ENCODE results near the gene CNBD2. TPM values are rescaled to one million over a fixed set of nuclear protein-coding genes. Genes with fewer than 3 reads are reported as not detected.

Gene CNBD2
- total and polyA plus RNA-seq, 7 donors: 1.7 to 14.6 (median 7.1) TPM

DNA sequence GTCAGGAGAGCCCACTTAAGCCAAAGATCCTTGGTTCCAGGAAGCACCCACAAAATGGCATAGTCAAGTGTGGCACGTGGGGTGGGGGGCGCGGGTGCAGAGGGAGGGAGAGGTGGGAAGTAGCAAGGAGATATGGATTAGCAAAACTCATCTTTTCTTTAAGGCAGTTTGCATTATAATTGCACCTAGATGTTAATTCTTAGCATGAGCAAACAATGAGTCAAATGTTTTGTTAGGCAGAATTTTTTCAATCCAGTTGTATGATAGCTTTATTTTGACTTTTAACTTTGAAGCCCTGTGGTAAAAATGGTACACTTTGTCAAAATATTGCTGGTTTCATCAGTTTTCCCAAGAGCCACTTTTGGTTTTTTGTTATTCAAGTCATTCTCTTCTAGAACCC is 29.1 kb upstream of the CNBD2 start:
- H3K27ac ChIP-seq: no peak overlapping the region
- TF ChIP-seq, protein P1, sequence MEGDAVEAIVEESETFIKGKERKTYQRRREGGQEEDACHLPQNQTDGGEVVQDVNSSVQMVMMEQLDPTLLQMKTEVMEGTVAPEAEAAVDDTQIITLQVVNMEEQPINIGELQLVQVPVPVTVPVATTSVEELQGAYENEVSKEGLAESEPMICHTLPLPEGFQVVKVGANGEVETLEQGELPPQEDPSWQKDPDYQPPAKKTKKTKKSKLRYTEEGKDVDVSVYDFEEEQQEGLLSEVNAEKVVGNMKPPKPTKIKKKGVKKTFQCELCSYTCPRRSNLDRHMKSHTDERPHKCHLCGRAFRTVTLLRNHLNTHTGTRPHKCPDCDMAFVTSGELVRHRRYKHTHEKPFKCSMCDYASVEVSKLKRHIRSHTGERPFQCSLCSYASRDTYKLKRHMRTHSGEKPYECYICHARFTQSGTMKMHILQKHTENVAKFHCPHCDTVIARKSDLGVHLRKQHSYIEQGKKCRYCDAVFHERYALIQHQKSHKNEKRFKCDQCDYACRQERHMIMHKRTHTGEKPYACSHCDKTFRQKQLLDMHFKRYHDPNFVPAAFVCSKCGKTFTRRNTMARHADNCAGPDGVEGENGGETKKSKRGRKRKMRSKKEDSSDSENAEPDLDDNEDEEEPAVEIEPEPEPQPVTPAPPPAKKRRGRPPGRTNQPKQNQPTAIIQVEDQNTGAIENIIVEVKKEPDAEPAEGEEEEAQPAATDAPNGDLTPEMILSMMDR (IDR thresholded peaks at IDR 0.05): no peak
- TF ChIP-seq EP300 (IDR thresholded peaks at IDR 0.05) (no peak), POLR2A (IDR thresholded peaks at IDR 0.05) (no peak), POLR2AphosphoS5 (IDR thresholded peaks at IDR 0.05) (no peak)
- intact Hi-C loops (cut with DNase I): no loop called here
- H3K9me3 ChIP-seq: no peaks in the 10 kb centered on the region
- 97 to 98% methylated on average over 3 of the region's 3 CpGs for WGBS, 2 donors
- peaks cover 16 to 70% (median 21%) of the 10 kb centered on the region in 4 donors for H3K36me3 ChIP-seq
- DNase-seq: no peak
- H3K27me3 ChIP-seq: no peaks in the 10 kb centered on the region
- H3K4me1 ChIP-seq: no peaks in the 10 kb centered on the region
- no peak overlapping the region for H3K4me3 ChIP-seq

DNA sequence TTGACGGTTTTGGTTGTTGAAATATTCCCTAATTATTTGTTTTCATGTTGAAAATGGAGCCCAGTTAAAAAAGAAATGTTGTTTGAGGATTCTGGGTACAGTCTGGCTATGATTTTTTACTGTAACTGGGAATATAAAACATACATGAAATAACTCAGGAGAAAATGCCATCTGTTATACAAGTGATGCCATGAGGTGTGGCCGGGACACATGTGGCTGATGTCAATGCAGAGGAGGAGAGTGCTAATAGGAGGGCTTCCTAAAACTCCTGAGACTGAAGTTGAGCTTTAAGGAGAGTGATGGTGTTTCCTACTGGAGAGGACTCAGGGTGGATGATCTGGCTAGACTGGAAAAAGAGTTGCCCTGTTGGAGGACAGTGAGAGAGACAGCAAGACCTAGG is 26.8 kb upstream of the CNBD2 start:
- Histone ChIP-seq H3K9me3 (no peaks in the 10 kb centered on the region), H3K36me3 (peaks cover 16 to 78% (median 24%) of the 10 kb centered on the region in 4 donors), H3K4me1 (no peaks in the 10 kb centered on the region), H3K27ac (no peak overlapping the region), H3K27me3 (no peaks in the 10 kb centered on the region), H3K4me3 (no peak overlapping the region)
- intact Hi-C loops (cut with DNase I): no loop called here
- 96 to 97% methylated on average over 2 of the region's 2 CpGs for WGBS, 2 donors
- no peak for DNase-seq
- TF ChIP-seq POLR2AphosphoS5 (IDR thresholded peaks at IDR 0.05) (no peak), EP300 (IDR thresholded peaks at IDR 0.05) (no peak), POLR2A (IDR thresholded peaks at IDR 0.05) (no peak)
- TF ChIP-seq, protein P1 (IDR thresholded peaks at IDR 0.05): no peak

DNA sequence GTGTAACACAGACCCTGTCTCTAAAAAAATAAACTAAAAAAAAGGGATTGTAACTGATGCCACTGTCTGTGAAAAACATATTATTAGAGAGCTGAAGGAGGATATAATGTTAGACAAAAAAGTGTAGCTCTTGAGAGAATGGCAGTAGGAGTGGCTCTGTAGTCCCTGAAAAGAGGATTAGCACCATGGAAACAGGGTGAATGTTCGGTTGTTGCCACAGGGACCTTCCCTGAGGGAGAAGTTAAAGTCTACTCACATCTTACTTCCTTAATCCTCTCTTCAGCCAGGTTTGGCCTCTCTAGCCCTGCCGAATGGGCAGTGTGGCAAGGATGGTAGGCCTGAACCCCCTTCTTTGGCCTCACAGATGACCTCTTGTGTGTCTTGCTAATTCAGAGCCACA is 26.1 kb upstream of the CNBD2 start:
- intact Hi-C loops (cut with DNase I): no loop called here
- no peak for DNase-seq
- H3K27me3 ChIP-seq: no peaks in the 10 kb centered on the region
- H3K4me3 ChIP-seq: no peak overlapping the region
- WGBS, 2 donors: 71 to 92% methylated on average over 2 of the region's 2 CpGs
- TF ChIP-seq, protein P1 (IDR thresholded peaks at IDR 0.05): no peak
- TF ChIP-seq EP300 (IDR thresholded peaks at IDR 0.05) (no peak), POLR2AphosphoS5 (IDR thresholded peaks at IDR 0.05) (no peak), POLR2A (IDR thresholded peaks at IDR 0.05) (no peak)
- peaks cover 16 to 73% (median 24%) of the 10 kb centered on the region in 4 donors for H3K36me3 ChIP-seq
- H3K9me3 ChIP-seq: no peaks in the 10 kb centered on the region
- H3K27ac ChIP-seq: no peak overlapping the region
- H3K4me1 ChIP-seq: peaks cover 0 to 1% (median 0%) of the 10 kb centered on the region in 4 donors

DNA sequence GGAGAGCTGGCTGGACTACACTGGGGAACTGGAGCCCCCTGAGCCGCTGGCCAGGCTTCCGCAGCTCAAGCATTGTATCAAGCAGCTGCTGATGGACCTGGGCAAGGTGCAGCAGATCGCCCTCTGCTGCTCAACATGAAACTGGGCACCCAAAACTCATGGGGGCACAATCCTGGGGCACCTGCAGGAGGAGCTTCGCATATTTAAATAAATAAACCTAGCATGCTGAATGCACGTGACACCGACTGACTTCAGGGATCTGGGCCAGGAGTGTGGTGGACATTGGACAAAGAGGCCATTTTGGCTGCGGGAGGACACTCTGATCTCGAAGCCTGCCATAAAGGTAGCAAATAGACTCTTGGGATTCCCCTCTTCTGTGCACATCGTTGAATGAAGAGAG is 20.9 kb upstream of the CNBD2 start:
- H3K27ac ChIP-seq: peak overlapping the region in 1 of 4 donors; percentile 73
- H3K27me3 ChIP-seq: no peaks in the 10 kb centered on the region
- peaks cover 0 to 35% (median 8%) of the 10 kb centered on the region in 4 donors for H3K36me3 ChIP-seq
- no peak overlapping the region for H3K4me3 ChIP-seq
- no peak for TF ChIP-seq POLR2AphosphoS5 (IDR thresholded peaks at IDR 0.05)
- TF ChIP-seq POLR2A (IDR thresholded peaks at IDR 0.05): no peak
- TF ChIP-seq, protein P1 (IDR thresholded peaks at IDR 0.05): no peak
- TF ChIP-seq EP300 (IDR thresholded peaks at IDR 0.05): no peak
- DNase-seq: no peak
- H3K4me1 ChIP-seq: peaks cover 0 to 26% (median 7%) of the 10 kb centered on the region in 4 donors
- H3K9me3 ChIP-seq: no peaks in the 10 kb centered on the region
- intact Hi-C loops (cut with DNase I): no loop called here
- WGBS, 2 donors: 70 to 80% methylated on average over 9 of the region's 9 CpGs

DNA sequence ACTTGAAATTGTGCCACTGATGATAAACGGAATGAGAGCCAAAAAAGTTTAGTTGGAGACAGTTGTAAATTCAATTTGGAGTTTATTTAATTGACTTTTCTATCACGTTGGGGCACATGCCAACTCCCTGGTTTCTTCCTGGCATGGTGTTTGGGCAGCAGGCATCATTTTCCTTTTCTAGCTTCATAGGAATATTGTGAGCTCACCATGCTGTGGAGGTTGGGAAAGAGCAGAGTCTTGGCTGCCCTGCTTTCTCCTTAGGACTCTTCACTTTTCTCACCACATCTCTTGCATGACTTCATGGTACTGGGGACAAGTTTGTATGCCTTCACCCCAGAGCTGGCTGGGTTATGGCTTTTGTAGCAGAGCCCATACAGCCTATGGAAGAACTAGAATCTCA is 20.5 kb upstream of the CNBD2 start:
- peaks cover 0 to 33% (median 8%) of the 10 kb centered on the region in 4 donors for H3K36me3 ChIP-seq
- no peak for TF ChIP-seq POLR2A (IDR thresholded peaks at IDR 0.05)
- intact Hi-C loops (cut with DNase I): no loop called here
- DNase-seq: no peak
- WGBS, 2 donors: 58 to 81% methylated on average over 2 of the region's 2 CpGs
- H3K4me1 ChIP-seq: peaks cover 0 to 30% (median 11%) of the 10 kb centered on the region in 4 donors
- H3K9me3 ChIP-seq: no peaks in the 10 kb centered on the region
- H3K27me3 ChIP-seq: no peaks in the 10 kb centered on the region
- peak overlapping the region in 1 of 4 donors; percentile 73 for H3K27ac ChIP-seq
- no peak overlapping the region for H3K4me3 ChIP-seq

All from sigmoid colon (tissue), 7 donors.